Neural cell (in vitro differentiated cells): ENCODE data around the gene INTS7.

ENCODE experiments used
- EP300 ChIP-seq: fragments of 450-650 bp; conservative IDR thresholded peaks from 2 replicates; pipeline ENCODE4 v1.6.1; 2014; ENCODE audit warnings: antibody characterized with exemption, mild to moderate bottlenecking, moderate library complexity; ENCODE audit not compliant: poor library complexity, severe bottlenecking
- EZH2 ChIP-seq: fragments of 200-600, 300-800 bp; shearing (Covaris generic), sonication (generic); IDR thresholded peaks from 2 replicates; pipeline ENCODE4 v1.6.1; 2014; ENCODE audit warnings: antibody characterized with exemption, low read length, borderline replicate concordance, mild to moderate bottlenecking; ENCODE audit not compliant: insufficient read depth, poor library complexity, severe bottlenecking
- MXI1 ChIP-seq: fragments of 450-650 bp; conservative IDR thresholded peaks from 2 replicates; pipeline ENCODE4 v1.6.1; 2014; ENCODE audit warnings: antibody characterized with exemption, mild to moderate bottlenecking; ENCODE audit not compliant: poor library complexity, severe bottlenecking
- POLR2AphosphoS5 ChIP-seq: IDR thresholded peaks from 2 replicates; pipeline ENCODE4 v1.6.1; 2012
- TF ChIP-seq, protein P1 (sequence below): fragments of 450-650 bp; IDR thresholded peaks from 2 replicates; pipeline ENCODE4 v1.5.1; 2014; ENCODE audit warnings: antibody characterized with exemption, mild to moderate bottlenecking, moderate library complexity; ENCODE audit not compliant: poor library complexity, severe bottlenecking

DNA sequence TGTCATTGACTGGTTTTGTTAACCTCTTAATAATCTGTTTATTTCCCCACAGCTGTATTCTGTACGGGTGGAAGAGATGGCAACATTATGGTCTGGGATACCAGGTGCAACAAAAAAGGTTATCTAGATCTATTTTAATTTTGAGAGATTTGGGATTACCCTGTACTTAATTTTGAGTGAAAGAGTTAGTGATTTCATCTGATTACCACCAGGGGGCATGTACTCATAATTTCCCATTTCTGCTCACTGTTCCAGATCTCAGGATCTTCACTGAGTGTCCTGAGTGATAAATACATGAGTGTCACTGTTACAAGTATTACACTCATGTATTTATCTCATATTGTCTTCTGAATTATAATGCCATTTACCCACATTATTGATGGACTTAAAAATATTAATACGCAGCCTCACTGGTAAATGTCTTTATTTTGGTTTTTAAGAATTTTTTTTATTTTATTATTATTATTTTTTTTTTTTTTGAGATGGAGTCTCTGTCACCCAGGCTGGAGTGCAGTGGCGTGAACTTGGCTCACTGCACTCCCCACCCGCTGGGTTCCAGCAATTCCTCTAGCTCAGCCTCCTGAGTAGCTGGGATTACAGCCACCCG is 27.6 kb upstream of the INTS7 start:
- TF ChIP-seq, protein P1, sequence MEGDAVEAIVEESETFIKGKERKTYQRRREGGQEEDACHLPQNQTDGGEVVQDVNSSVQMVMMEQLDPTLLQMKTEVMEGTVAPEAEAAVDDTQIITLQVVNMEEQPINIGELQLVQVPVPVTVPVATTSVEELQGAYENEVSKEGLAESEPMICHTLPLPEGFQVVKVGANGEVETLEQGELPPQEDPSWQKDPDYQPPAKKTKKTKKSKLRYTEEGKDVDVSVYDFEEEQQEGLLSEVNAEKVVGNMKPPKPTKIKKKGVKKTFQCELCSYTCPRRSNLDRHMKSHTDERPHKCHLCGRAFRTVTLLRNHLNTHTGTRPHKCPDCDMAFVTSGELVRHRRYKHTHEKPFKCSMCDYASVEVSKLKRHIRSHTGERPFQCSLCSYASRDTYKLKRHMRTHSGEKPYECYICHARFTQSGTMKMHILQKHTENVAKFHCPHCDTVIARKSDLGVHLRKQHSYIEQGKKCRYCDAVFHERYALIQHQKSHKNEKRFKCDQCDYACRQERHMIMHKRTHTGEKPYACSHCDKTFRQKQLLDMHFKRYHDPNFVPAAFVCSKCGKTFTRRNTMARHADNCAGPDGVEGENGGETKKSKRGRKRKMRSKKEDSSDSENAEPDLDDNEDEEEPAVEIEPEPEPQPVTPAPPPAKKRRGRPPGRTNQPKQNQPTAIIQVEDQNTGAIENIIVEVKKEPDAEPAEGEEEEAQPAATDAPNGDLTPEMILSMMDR = peak; percentile 72
- TF ChIP-seq POLR2AphosphoS5 = no peak
- TF ChIP-seq MXI1 = no peak
- no peak for TF ChIP-seq EP300
- no peak for TF ChIP-seq EZH2
